Middle frontal gyrus (tissue), 1 donor: ENCODE data around the gene SHQ1.

ENCODE experiments used
- DNase-seq: peaks from one replicate; pipeline ENCODE4 v3.0.0-alpha.2; 2015; ENCODE audit warnings: low spot score; ENCODE audit errors: extremely low spot score

The SHQ1 gene

DNA sequence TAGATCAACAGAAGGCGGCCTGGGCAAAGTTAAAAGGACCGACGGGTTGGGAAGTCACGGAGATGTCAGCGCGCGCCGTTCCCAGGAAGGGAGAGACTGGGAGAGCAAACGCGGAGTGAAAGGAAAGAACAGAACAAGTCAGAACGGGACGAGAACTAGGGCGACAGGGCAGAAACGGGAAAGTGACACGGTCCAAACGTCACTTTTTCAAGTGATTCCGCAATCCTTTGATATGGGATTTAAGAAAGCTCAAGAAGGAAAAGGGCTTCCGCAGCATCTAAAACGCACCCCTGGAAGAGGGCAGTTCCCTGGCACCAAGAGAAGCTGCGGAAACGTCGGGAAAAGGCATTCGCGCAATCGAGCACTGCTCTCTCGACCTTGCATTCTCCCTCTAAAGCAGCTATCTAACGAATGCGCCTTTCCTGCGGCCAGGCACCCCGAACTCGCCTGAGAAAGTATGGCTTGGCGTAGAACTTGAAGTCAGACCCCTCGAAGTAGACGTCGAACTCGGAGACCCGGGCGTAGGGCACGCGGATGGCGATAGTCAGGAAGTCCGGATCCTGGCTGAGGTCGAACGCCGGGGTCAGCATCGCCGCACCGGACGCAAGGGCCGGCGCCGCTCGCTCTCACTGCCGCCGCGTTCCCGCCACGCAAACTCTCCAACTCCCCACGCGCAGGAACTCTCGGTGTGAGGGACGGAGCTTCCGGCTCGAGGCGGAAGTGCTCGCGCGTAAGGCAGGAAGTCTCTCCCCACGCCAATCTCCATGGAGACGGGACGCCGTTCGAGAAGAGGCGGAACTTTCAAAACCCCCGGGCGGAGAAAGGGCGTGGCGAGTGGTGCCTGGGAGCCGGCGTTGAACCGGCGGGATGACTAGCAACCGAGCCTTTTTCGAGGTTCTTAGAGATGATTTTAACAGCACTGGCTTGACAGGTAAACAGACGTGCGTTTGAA, at the start of gene SHQ1:
Gene SHQ1 (minus strand): TSS at position 695 of the 952 bp plus-strand sequence. CDS start 105 bp downstream, at position 590.
- DNase-seq: peak; percentile 90

GRCh38 chr3:72897758-72898007, 49.4 kb upstream of the SHQ1 start:
- DNase-seq: no peak

DNA sequence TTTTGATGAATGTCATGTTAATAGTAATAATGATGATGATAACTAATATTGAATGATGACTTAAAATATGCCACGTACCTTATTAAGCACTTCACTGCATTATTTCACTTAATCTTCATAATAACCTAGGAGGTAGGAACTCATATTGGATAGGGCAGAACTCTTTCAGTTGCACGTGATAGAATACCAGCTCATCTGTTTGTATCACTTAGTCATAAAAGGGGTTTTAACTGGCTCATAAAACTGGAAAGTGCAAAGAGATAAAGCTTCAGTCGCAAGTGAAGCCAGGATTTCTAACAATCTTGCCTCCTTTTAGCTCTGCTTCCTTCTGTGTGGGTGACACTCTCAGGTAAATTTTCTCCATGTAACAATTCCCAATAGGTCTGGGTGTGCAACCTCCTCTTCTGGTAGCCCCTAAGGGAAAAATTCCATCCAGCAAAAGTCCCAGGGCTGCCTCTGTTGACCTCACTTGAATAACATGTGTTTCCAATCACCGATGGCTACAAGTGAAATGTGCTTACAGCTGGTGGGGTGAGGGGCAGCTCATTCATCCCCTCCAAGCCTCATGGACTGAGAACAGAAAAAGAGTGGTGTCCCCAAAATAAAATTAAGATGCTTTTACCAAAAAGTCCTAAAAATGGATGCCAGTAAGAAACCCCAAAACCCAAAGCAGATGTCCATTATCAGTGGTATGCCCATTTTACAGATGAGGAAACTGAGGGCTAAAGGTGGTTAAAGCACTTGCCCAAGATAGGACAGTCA, 48.9 kb upstream of the SHQ1 start:
- no peak for DNase-seq

- no peak for DNase-seq
These were observed 46.8 kb upstream of the SHQ1 start for GRCh38 chr3:72894976-72895552.

DNA sequence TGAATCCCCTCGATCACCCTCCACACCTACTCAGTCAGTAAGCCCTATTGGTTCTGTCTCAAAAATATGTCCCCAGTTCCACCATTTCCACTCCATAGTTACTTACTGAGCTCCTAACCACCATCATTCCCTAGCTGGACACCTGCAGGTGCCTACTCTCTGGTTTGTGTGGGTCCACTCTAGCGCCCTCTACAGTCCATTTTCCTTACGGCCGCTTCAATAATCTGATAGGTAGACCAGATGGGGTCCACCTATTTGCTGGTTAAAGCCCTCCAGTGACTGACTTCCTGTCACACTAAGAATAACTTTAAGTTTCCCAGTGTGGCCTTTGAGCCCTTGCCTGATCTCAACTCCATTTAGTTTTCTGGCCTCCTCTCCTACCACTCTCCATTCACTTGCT, 44.6 kb upstream of the SHQ1 start:
- no peak for DNase-seq

GRCh38 chr3:72892081-72892775, 44.0 kb upstream of the SHQ1 start:
- peak; percentile 64 for DNase-seq

- DNase-seq: no peak
These were observed 43.0 kb upstream of the SHQ1 start for GRCh38 chr3:72891053-72891855.

GRCh38 chr3:72890166-72890925, 42.1 kb upstream of the SHQ1 start:
- DNase-seq: no peak

DNA sequence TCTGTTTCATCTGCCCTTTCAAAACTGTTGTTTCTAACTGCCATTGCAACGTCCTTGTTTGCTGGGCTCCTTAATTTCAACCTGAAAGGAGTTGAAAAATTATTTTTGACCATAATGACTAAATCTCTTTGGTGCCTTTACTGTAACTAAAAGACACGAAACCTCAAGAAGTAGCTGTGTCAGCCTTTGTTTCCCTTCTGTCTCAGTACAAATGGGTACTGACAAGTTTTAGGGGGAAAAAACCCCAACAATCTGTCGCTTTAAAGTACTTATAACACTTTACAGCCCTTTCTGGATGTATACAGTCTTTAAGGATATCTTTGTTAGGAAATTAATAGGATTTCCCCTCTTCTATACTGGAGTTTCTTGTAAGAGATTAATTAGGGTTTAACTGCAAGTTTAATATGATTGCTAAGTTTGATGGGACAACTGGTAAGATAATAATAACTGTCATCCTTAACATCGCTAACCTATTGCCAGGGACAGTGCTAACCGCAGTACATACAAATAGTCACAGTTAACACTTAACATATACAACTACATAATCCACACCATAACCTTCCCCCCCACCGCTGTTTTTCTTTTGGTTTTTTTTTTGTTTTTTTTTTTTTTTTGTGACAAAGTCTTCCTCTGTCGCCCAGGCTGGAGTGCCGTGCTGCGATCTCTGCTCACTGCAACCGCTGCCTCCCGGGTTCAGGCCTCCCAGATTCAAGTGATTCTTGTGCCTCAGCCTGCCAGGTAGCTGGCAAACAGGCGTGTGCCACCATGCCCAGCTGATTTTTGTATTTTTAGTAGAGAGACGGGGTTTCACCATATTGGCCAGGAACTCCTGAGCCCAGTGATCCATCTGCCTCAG, 41.3 kb upstream of the SHQ1 start:
- no peak for DNase-seq

GRCh38 chr3:72888546-72889309, 40.5 kb upstream of the SHQ1 start:
- DNase-seq: no peak

DNA sequence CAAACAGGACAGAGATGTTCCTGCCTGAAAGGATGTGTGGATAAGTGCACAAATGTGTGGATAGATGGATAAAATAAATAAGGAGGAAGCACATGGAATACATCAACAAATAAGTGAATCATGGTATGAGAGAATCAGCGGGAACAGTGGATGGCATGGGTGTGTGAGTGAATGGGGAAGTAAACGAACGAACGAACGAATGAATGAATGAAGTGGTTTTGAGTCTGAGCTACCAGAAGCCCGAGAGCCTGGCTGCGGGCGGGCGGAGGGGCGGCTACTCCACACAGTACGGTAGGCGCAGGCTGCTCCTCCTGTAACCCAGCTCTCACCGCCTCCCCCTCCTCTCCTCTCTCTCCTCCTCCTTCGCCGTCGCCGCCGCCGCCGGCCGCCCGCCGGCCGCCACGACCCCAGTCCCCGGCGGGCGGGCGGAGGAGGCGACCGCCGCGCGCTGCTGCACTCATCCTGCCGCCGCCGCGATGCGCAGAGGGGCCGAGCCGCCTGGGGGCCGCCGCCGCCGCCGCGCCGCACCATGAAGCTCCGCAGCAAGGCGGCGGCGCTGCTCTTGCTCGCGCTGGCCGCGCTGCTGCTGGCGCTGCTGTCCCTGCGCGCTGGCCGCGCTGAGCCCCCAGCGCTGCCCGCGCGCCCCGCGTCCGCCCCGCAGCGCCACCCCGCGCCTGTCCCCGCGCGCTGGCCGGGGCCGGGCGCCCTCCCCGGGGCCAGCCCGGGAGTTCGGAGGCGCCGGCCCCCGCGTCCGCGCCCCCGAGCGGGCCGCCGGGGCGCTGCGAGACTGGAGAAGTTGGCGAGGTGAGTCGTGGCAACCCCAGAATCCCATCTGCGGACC, 39.7 kb upstream of the SHQ1 start, which contains the start of gene GXYLT2:
Gene GXYLT2 (plus strand): TSS at position 342 of the 841 bp plus-strand sequence. CDS start 188 bp downstream, at position 530.
- no peak for DNase-seq

GRCh38 chr3:72887343-72887704, 39.1 kb upstream of the SHQ1 start:
- no peak for DNase-seq

DNA sequence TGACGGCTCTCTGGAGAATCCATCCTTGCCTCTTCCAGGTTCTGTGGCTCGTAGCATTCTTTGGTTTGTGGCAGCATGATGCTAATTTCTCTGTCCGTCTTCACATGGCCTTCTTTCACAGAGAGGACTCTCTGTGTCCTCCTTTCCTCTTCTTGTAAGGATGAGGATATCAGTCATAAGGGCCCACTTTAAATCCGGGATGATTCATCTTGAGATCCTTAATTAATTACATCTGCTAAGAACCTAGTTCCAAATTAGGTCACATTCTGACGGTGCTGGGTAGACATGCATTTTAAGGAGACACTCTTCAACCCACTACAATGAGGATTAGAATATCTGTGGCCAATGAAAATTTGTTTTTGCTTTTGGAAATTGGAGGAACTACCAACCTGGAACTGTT, 23.9 kb upstream of the SHQ1 start:
- no peak for DNase-seq

DNA sequence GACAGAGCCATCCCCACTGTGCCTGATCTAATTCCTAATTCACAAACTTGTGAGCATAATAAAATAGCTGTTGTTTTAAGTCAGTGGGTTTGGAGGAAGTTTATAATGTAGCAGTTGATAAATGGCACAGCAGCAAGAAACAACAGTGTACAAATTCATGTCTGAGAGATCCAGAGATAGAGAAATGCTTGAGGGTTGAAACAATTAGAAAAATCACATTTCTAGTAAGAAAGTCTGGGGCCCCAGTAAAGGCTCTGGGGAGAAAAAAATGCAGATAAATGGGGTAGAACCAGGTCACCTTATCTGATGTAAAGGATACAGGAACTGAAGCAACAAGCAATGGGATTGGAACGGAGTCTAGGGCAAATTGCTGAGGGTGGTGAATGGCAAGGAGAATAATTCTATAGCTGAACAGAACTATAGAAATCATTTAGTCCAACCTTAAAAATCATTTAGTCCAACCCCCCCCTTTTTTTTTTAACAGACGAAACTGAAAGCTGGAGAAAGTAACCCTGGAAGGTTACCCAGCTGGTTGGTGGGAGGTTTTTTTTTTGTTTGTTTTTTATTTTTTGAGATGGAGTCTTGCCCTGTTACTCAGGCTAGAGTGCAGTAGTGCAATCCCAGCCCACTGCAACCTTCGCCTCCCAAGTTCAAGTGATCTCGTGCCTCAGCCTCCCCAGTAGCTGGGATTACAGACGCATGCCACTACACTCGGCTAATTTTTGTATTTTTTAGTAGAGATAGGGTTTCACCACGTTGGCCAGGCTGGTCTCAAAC, 14.3 kb upstream of the SHQ1 start:
- DNase-seq: no peak

DNA sequence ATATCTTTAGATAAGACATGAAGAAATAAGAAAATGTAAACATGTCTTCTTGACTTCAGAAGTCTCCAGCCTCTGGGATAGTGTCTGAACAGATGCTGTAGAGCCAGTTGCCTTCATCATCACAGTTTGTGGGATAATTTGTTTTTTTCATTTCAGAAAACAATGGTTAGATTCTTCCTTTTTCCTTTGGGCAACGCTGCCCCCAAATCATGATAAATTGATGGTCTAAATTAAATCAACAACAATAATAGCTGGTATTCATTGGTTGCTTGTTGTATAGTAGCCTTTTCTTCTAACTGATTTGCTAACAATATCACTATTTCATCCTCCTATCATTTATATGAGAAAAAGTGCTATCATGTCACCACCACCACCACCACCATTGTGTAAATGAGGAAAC, 12.6 kb upstream of the SHQ1 start:
- DNase-seq: no peak

- no peak for DNase-seq
These were observed 11.8 kb upstream of the SHQ1 start for GRCh38 chr3:72860053-72860452.

DNA sequence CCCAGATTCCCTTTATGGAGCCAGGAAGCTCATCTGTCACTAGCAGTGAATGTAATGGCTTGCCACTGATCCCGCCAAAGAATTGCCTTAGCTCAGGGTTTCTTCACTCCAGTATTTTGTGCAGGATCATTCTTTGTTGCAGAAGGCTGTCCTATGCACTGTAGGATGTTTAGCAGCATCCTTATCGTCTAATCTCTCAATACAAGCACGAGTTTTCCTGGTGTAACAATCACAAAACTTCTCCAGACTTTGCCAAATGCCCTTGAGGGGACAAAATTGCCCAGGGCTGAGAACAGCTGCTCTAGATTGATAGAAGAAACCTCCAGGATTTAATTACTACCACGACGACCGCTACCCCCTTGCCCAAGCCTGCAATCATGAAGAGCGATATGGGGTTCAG, 6.8 kb upstream of the SHQ1 start:
- no peak for DNase-seq
